ENCODE data around the gene CDH18. TPM values are rescaled to one million over a fixed set of nuclear protein-coding genes. Genes with fewer than 3 reads are reported as not detected.

CDH18 gene
- total and polyA plus RNA-seq, 2 of the 4 experiments (the other 2 are of a cell fraction): 0.24 to 1.1 TPM

DNA sequence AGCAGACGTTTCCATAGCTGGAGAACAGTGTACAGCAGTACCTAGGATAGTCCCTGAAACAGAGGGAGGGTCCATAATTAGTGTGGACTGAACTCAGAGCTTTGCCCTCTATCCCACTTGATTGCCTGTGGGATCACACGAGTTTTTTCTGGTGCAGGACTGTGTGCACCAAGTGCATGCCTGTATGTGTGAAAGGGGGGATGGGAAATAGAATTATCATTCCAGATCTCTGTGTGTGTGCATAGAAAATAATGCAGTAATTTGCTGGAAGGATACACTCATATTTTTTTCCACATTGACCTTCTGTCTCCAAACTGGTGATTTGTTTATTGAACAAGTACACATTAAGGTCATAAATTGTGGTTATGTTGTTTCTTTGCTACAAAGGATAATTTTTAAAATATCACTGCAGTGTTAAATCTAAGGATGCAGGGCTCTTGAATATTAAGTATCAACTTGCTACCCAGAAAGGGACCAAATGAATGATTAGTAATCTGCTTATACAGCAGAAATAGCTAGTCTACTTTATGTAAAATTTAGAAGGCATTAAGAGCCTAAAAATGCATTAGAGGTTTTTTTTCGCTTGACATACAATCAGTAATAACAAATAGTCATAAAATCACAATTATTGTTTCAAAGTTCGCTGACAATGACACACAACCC, 292.9 kb downstream of the CDH18 start:
- no peaks in the 10 kb centered on the region for H4K20me1 ChIP-seq (ENCODE audit: insufficient read depth, low read length)
- intact Hi-C loops (cut with micrococcal nuclease): no loop called here
- no peak overlapping the region for H3K9ac ChIP-seq (ENCODE audit: low read depth, low read length)
- no CpG with 5 or more reads among the region's 4 CpGs for WGBS, 2 experiments (ENCODE audit: extremely low coverage in 2 of 2, insufficient read length in 1 of 2)
- no peak overlapping the region for H3K23ac ChIP-seq (ENCODE audit: low read depth, low read length)
- no TSS peak for BruUV-seq (replicated peaks)
- H3K27ac ChIP-seq (ENCODE audit: insufficient read depth, low read length): no peak overlapping the region
- no peak overlapping the region for H2BK20ac ChIP-seq (ENCODE audit: low read depth, low read length)
- peak; percentile 34; the same call in 1 of the 2 replicates for TF ChIP-seq MAFK (IDR thresholded peaks at IDR 0.05; ENCODE audit: low read depth, low read length)
- no peak for TF ChIP-seq RCOR1 (IDR thresholded peaks at IDR 0.05; ENCODE audit: insufficient replicate concordance, low read length)
- H4K8ac ChIP-seq (ENCODE audit: low read depth in 2 of 2, low read length in 2 of 2): no peak overlapping the region
- H3K36me3 ChIP-seq (ENCODE audit: control insufficient read depth, insufficient read depth, low read length): no peaks in the 10 kb centered on the region
- dilution Hi-C loops (cut with HindIII; ENCODE audit: low sequenced_read_pairs, unreplicated experiment): no loop called here
- H3K56ac ChIP-seq (ENCODE audit: extremely low read depth, insufficient read depth, low read length): no peak overlapping the region
- H2AK9ac ChIP-seq (replicated peaks; ENCODE audit: low read depth, low read length, poor library complexity): no peak overlapping the region
- H4K91ac ChIP-seq (ENCODE audit: insufficient read depth, low read depth, low read length): no peak overlapping the region
- H3K4ac ChIP-seq (ENCODE audit: low read depth, low read length): no peak overlapping the region
- no peaks in the 10 kb centered on the region for H3K27me3 ChIP-seq (ENCODE audit: control insufficient read depth, insufficient read depth, low read length)
- H3K4me2 ChIP-seq (ENCODE audit: low read depth, low read length): no peak overlapping the region
- H4K5ac ChIP-seq (ENCODE audit: low read depth, low read length): no peak overlapping the region
- ChIA-PET POLR2A (ENCODE audit: unreplicated experiment) (no interaction called here), CTCF (no interaction called here)
- no peak overlapping the region for H2BK120ac ChIP-seq (ENCODE audit: low read depth, low read length)
- no peaks in the 10 kb centered on the region for H3K9me3 ChIP-seq (ENCODE audit: control insufficient read depth, insufficient read depth, low read length)
- H2BK15ac ChIP-seq (ENCODE audit: low read depth, low read length): no peak overlapping the region
- no peak for ATAC-seq (ENCODE audit: low read depth)
- no peaks in the 10 kb centered on the region for H3K9me1 ChIP-seq (ENCODE audit: insufficient read depth, low read length)
- H3K79me1 ChIP-seq (ENCODE audit: low read depth in 1 of 2, low read length in 2 of 2): no peaks in the 10 kb centered on the region
- H3K4me1 ChIP-seq (ENCODE audit: control insufficient read depth, insufficient read depth, low read length): no peaks in the 10 kb centered on the region
- DNase-seq: no peak
- no peak overlapping the region for H3K4me3 ChIP-seq (ENCODE audit: insufficient read depth, low read depth, low read length)
- H2AK5ac ChIP-seq (ENCODE audit: low read depth, low read length): no peak overlapping the region
- H2BK5ac ChIP-seq (ENCODE audit: low read depth, low read length, poor library complexity, severe bottlenecking): no peak overlapping the region
- no peak overlapping the region for H3K14ac ChIP-seq (replicated peaks; ENCODE audit: low read depth, low read length)
- H2AFZ ChIP-seq (replicated peaks; ENCODE audit: low read length, poor library complexity): no peak overlapping the region
- in situ Hi-C loops (cut with MboI; ENCODE audit: low sequenced_read_pairs): no loop called here
- no peak overlapping the region for H3K18ac ChIP-seq (ENCODE audit: low read depth, low read length)
